Naive thymus-derived CD8-positive, alpha-beta T cell (primary cell): ENCODE data around the gene DPYD. TPM values are rescaled to one million over a fixed set of nuclear protein-coding genes. Genes with fewer than 3 reads are reported as not detected.

ENCODE experiments used
- ATAC-seq, 2 donors: fragments of 150-1000 bp; cut with Tn5 transposase in 1 of 2; sonication (Bioruptor Pico), chemical (Tn5 transposase) in 1 of 2; 1 replicate in 1 of 2; 2 replicates in 1 of 2; pipeline ENCODE4 v1.10.0; 2021; ENCODE audit warnings: mild to moderate bottlenecking in 2 of 2, moderate library complexity in 2 of 2
- POLR2A ChIA-PET: fragments of 350-600 bp; sonication (Branson Sonifier 250); formaldehyde crosslinking; loops from one replicate; lab custom pipeline; 2021; ENCODE audit warnings: antibody characterized with exemption; lab: Charles Lee
- DNase-seq, 10 donors: peaks; one replicate each; pipeline versions ENCODE4 v3.0.0 to v3.0.0-alpha.2; 2020 to 2022
- H3K27ac Mint-ChIP-seq, 10 donors: one replicate each; pipeline ENCODE4 v1.8.0; 2020 to 2022; ENCODE audit warnings: mild to moderate bottlenecking in 10 of 10, mixed read lengths in 10 of 10, moderate library complexity in 4 of 10, inconsistent platforms in 1 of 10
- H3K27me3 Mint-ChIP-seq, 5 donors: one replicate each; pipeline ENCODE4 v1.8.0; 2021 to 2022; ENCODE audit warnings: mixed read lengths in 5 of 5
- H3K36me3 Mint-ChIP-seq, 3 donors: one replicate each; pipeline ENCODE4 v1.8.0; 2020 to 2022; ENCODE audit warnings: mixed read lengths in 3 of 3, mild to moderate bottlenecking in 2 of 3, inconsistent platforms in 1 of 3
- H3K4me1 Mint-ChIP-seq, 4 donors: one replicate each; pipeline ENCODE4 v1.8.0; 2021 to 2022; ENCODE audit warnings: mixed read lengths in 4 of 4
- H3K4me3 Mint-ChIP-seq, 10 donors: one replicate each; pipeline ENCODE4 v1.8.0; 2020 to 2022; ENCODE audit warnings: mild to moderate bottlenecking in 10 of 10, mixed read lengths in 10 of 10, moderate library complexity in 6 of 10, inconsistent platforms in 1 of 10
- H3K9me3 Mint-ChIP-seq, 9 donors: one replicate each; pipeline ENCODE4 v1.8.0; 2020 to 2022; ENCODE audit warnings: mixed read lengths in 9 of 9, mild to moderate bottlenecking in 3 of 9, inconsistent platforms in 1 of 9, moderate library complexity in 1 of 9
- polyA plus RNA-seq, 3 donors: library from polyadenylated mRNA; unstranded; fragments of 300-500 nt; fragmentation: Illumina TruSeq; gene quantifications; one replicate each; pipeline ENCODE4 v1.2.3, GENCODE V29; 2021
- total RNA-seq, 8 experiments: library from RNA in 2 of 8; stranded (reverse) in 2 of 8; gene quantifications; one replicate each; pipeline ENCODE4 v1.2.3 and lab custom pipeline; 2021 to 2026

DPYD gene
- total and polyA plus RNA-seq, 5 experiments from 2014 or later: 24.1 to 40.9 (median 39.3) TPM

DNA sequence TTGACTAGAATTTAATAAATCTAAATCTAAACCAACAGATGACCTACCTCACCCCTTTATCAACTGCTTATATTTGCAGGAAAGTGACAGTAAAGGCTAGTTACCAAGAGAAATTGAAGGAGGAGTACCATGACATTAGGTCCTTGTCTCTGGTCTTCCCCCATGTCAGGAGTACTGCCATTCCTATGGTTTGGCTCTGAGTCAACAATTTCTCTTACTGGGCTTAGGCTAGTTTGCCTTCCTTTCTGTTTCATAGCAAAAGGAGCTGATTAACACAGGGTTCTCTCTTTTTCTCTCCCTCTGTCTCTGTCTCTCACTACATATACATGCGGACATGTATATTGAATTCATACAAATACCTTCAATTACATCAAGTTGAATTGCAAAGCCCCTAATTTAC lies 579.9 kb downstream of the DPYD start:
- H3K36me3 Mint-ChIP-seq: peaks cover 11 to 34% (median 14%) of the 10 kb centered on the region in 3 donors
- no peak overlapping the region for H3K27ac Mint-ChIP-seq
- H3K4me3 Mint-ChIP-seq: no peak overlapping the region
- peaks cover 0 to 6% (median 0%) of the 10 kb centered on the region in 4 donors for H3K4me1 Mint-ChIP-seq
- ATAC-seq (no peak), DNase-seq (no peak)
- H3K9me3 Mint-ChIP-seq: no peaks in the 10 kb centered on the region
- POLR2A ChIA-PET: no interaction called here
- H3K27me3 Mint-ChIP-seq: no peaks in the 10 kb centered on the region

DNA sequence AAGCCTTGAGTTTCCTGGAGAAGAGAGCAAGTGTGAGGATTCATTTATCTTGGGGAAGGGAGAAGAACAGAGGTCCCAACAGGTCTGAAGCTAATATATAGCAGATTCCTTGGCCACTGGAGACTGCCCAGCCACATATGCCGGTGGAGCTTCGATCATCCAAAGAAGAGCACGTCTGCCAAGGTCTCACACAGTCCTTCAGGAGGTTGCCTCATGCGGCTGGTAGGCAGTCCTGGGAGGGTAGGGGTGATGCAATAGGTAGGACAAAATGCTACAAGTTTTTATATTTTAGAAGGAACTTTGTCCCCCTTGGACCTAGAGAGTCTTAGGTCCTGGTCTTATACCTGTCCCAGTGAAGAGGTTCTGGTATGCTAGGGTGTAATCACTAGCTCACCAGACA lies 582.5 kb downstream of the DPYD start:
- peaks cover 11 to 34% (median 19%) of the 10 kb centered on the region in 3 donors for H3K36me3 Mint-ChIP-seq
- DNase-seq: no peak
- POLR2A ChIA-PET: no interaction called here
- no peak overlapping the region for H3K27ac Mint-ChIP-seq
- no peak for ATAC-seq
- H3K27me3 Mint-ChIP-seq: no peaks in the 10 kb centered on the region
- H3K4me1 Mint-ChIP-seq: peaks cover 0 to 8% (median 0%) of the 10 kb centered on the region in 4 donors
- no peak overlapping the region for H3K4me3 Mint-ChIP-seq
- H3K9me3 Mint-ChIP-seq: no peaks in the 10 kb centered on the region

DNA sequence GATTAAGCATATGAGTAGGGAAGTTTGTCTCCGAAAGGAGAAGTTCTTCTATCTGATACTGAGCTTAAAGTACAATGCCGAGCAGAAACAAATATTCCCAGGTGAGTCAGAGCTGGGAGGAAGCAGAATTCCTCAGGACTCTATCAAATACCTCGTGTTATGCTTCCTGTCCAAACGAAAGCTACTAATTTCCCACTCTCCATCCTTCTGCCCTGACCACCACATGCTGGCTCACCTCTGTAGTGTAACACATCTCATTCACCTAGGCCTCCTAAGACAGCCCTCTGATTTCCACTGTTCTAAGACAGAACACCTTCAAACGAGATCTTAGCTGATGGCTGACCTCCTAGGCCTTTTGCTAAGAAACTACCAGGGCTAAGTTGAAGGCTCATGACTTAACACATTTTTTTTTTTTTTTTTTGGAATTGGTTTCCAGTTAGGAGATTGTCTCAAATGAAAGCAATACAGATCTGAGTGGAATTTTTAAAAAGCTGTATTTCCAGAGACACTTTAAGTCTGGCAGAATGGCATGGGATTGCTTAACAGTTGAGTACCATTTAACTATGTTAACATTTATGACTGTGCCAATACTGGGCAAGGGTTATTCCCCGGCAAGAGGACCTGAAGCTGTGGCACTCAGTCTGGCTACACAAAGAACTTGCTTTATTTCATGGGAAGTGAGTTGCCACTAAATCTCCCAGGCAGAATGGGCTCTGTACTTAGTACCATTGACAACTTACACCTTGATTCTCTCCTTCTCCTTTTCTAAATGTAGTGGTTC lies 583.4 kb downstream of the DPYD start:
- Mint-ChIP-seq H3K27me3 (no peaks in the 10 kb centered on the region), H3K4me1 (peaks cover 0 to 8% (median 0%) of the 10 kb centered on the region in 4 donors), H3K27ac (peak overlapping the region in 1 of 10 donors; percentile 33), H3K36me3 (peaks cover 11 to 27% (median 20%) of the 10 kb centered on the region in 3 donors), H3K4me3 (no peak overlapping the region), H3K9me3 (no peaks in the 10 kb centered on the region)
- ATAC-seq (no peak), DNase-seq (no peak)
- POLR2A ChIA-PET: no interaction called here

GRCh38 chr1:97334454-97334853 lies 586.4 kb downstream of the DPYD start:
- Mint-ChIP-seq H3K27me3 (no peaks in the 10 kb centered on the region), H3K4me3 (no peak overlapping the region), H3K4me1 (peaks cover 0 to 7% (median 0%) of the 10 kb centered on the region in 4 donors), H3K36me3 (peaks cover 9 to 20% (median 19%) of the 10 kb centered on the region in 3 donors), H3K27ac (peak overlapping the region in 1 of 10 donors; percentile 47), H3K9me3 (no peaks in the 10 kb centered on the region)
- POLR2A ChIA-PET: no interaction called here
- no peak for ATAC-seq
- DNase-seq: no peak

GRCh38 chr1:97332716-97333115 lies 588.1 kb downstream of the DPYD start:
- DNase-seq: no peak

GRCh38 chr1:97331165-97331564 lies 589.7 kb downstream of the DPYD start:
- Mint-ChIP-seq H3K36me3 (peaks cover 3 to 11% (median 4%) of the 10 kb centered on the region in 3 donors), H3K9me3 (no peaks in the 10 kb centered on the region), H3K27ac (no peak overlapping the region), H3K27me3 (no peaks in the 10 kb centered on the region), H3K4me3 (no peak overlapping the region), H3K4me1 (peaks cover 0 to 5% (median 0%) of the 10 kb centered on the region in 4 donors)
- POLR2A ChIA-PET: no interaction called here
- ATAC-seq (no peak), DNase-seq (no peak)

More at GRCh38 chr1:97332716-97333115, 588.1 kb downstream of the DPYD start:
- no peak overlapping the region for H3K4me3 Mint-ChIP-seq
- POLR2A ChIA-PET: no interaction called here
- no peak for ATAC-seq
- no peak overlapping the region for H3K27ac Mint-ChIP-seq
- no peaks in the 10 kb centered on the region for H3K9me3 Mint-ChIP-seq
- no peaks in the 10 kb centered on the region for H3K27me3 Mint-ChIP-seq
- H3K4me1 Mint-ChIP-seq: peaks cover 0 to 7% (median 0%) of the 10 kb centered on the region in 4 donors
- peaks cover 8 to 15% (median 9%) of the 10 kb centered on the region in 3 donors for H3K36me3 Mint-ChIP-seq

DNA sequence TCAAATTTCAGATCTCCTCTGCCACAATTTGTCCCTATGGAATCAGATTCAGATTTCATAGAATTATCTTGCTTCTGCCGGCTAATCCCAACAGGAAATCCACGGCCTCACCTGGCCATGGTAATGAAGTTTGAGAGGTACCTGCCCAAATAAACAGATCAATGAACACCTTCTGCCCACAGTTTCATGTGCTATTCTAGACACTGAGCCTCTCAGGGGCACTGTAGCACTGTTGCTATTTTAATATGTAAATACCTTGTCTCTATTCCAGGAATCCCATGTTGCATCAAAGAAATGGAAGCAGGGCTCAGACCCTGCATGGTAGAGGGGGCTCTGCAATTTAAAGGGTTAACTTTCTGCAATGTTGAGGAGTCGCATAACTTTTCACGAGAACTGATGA lies 606.1 kb downstream of the DPYD start:
- POLR2A ChIA-PET: no interaction called here
- H3K4me1 Mint-ChIP-seq: peaks cover 0 to 3% (median 0%) of the 10 kb centered on the region in 4 donors
- peaks cover 15 to 42% (median 27%) of the 10 kb centered on the region in 3 donors for H3K36me3 Mint-ChIP-seq
- H3K27me3 Mint-ChIP-seq: no peaks in the 10 kb centered on the region
- H3K9me3 Mint-ChIP-seq: peaks cover 0 to 8% (median 2%) of the 10 kb centered on the region in 9 donors
- H3K4me3 Mint-ChIP-seq: no peak overlapping the region
- ATAC-seq (no peak), DNase-seq (no peak)
- no peak overlapping the region for H3K27ac Mint-ChIP-seq

GRCh38 chr1:97308131-97308530 lies 612.7 kb downstream of the DPYD start:
- H3K9me3 Mint-ChIP-seq: peaks cover 0 to 6% (median 0%) of the 10 kb centered on the region in 9 donors
- H3K36me3 Mint-ChIP-seq: peaks cover 11 to 41% (median 31%) of the 10 kb centered on the region in 3 donors

DNA sequence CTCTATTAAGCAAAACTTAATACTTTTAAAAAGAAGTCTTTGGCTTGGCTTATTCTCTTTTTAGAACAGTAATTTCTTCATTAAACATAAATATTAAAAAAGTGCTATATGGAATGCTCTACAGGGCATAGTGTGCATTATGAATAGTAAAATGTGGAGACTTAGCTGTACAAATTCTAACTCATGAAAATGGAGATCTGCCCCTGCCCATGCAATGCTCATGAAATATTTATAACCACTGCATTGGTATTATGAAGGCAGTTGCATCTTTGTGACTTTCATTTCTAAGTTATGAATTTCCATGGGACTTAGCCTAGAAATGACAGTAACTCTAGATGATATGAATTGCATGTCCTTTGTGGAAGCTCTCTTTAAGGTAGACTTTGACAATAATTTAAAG lies 613.3 kb downstream of the DPYD start:
- Mint-ChIP-seq H3K27me3 (no peaks in the 10 kb centered on the region), H3K4me1 (peaks cover 0 to 2% (median 0%) of the 10 kb centered on the region in 4 donors), H3K36me3 (peaks cover 11 to 46% (median 35%) of the 10 kb centered on the region in 3 donors), H3K27ac (no peak overlapping the region), H3K9me3 (peaks cover 0 to 6% (median 0%) of the 10 kb centered on the region in 9 donors), H3K4me3 (no peak overlapping the region)
- no peak for ATAC-seq
- DNase-seq: no peak
- POLR2A ChIA-PET: no interaction called here

More at GRCh38 chr1:97308131-97308530, 612.7 kb downstream of the DPYD start:
- ATAC-seq: no peak
- Mint-ChIP-seq H3K27ac (no peak overlapping the region), H3K4me3 (no peak overlapping the region), H3K4me1 (peaks cover 0 to 2% (median 0%) of the 10 kb centered on the region in 4 donors), H3K27me3 (no peaks in the 10 kb centered on the region)
- POLR2A ChIA-PET: no interaction called here
- no peak for DNase-seq

- no peak for ATAC-seq
- no peak overlapping the region for H3K27ac Mint-ChIP-seq
- peaks cover 11 to 46% (median 35%) of the 10 kb centered on the region in 3 donors for H3K36me3 Mint-ChIP-seq
- DNase-seq: no peak
- H3K9me3 Mint-ChIP-seq: peaks cover 0 to 3% (median 0%) of the 10 kb centered on the region in 9 donors
- H3K4me1 Mint-ChIP-seq: peaks cover 0 to 2% (median 0%) of the 10 kb centered on the region in 4 donors
- no peaks in the 10 kb centered on the region for H3K27me3 Mint-ChIP-seq
- no peak overlapping the region for H3K4me3 Mint-ChIP-seq
- POLR2A ChIA-PET: no interaction called here
These were observed 613.7 kb downstream of the DPYD start for GRCh38 chr1:97307151-97307550.

DNA sequence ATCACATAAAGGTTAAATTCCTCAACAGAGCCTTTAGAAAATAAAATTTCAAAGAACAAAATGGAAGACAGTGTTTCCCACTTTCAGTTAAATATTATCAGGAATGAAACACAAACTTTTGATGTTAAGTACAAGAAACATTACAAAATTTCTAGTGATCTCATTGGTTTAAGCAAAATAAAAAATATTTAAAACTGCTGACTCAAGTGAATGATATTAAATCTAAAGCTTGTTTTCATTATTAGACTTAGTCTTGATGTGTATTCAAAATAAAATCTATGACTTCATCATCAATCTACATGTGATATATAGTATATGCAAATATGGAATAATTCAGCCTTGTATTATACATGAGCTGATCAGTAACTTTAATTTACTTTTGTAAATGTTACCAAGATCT lies 614.3 kb downstream of the DPYD start:
- Mint-ChIP-seq H3K9me3 (no peaks in the 10 kb centered on the region), H3K36me3 (peaks cover 11 to 49% (median 39%) of the 10 kb centered on the region in 3 donors), H3K4me1 (peaks cover 0 to 2% (median 0%) of the 10 kb centered on the region in 4 donors), H3K4me3 (no peak overlapping the region), H3K27ac (peak overlapping the region in 1 of 10 donors; percentile 61), H3K27me3 (no peaks in the 10 kb centered on the region)
- POLR2A ChIA-PET: no interaction called here
- no peak for ATAC-seq
- DNase-seq: no peak

- Mint-ChIP-seq H3K27me3 (no peaks in the 10 kb centered on the region), H3K4me3 (no peak overlapping the region), H3K36me3 (peaks cover 15 to 52% (median 48%) of the 10 kb centered on the region in 3 donors), H3K9me3 (no peaks in the 10 kb centered on the region), H3K4me1 (peaks cover 0 to 2% (median 0%) of the 10 kb centered on the region in 4 donors), H3K27ac (no peak overlapping the region)
- ATAC-seq (no peak), DNase-seq (no peak)
- POLR2A ChIA-PET: no interaction called here
These were observed 616.5 kb downstream of the DPYD start for GRCh38 chr1:97304366-97304765.

GRCh38 chr1:97298966-97299365 lies 621.9 kb downstream of the DPYD start:
- Mint-ChIP-seq H3K36me3 (peaks cover 22 to 58% (median 49%) of the 10 kb centered on the region in 3 donors), H3K4me1 (no peaks in the 10 kb centered on the region), H3K4me3 (no peak overlapping the region), H3K27ac (no peak overlapping the region), H3K9me3 (peaks cover 0 to under 1% (median 0%) of the 10 kb centered on the region in 9 donors), H3K27me3 (no peaks in the 10 kb centered on the region)
- ATAC-seq (no peak), DNase-seq (no peak)
- POLR2A ChIA-PET: no interaction called here
